T-helper 2 cell (primary cell): ENCODE results near the gene PPIF.

ENCODE experiments used
- DNase-seq, 5 experiments: peaks; one replicate each; pipeline versions ENCODE4 v3.0.0 to v3.0.0-alpha.2; 2012 to 2022

The PPIF gene

GRCh38 chr10:79313911-79314439 lies 33.3 kb upstream of the PPIF start:
- no peak for DNase-seq

GRCh38 chr10:79314761-79315601 lies 32.3 kb upstream of the PPIF start:
- DNase-seq, result no peak

- DNase-seq, result no peak
Measured at GRCh38 chr10:79315602-79315920, 31.7 kb upstream of the PPIF start.

DNA sequence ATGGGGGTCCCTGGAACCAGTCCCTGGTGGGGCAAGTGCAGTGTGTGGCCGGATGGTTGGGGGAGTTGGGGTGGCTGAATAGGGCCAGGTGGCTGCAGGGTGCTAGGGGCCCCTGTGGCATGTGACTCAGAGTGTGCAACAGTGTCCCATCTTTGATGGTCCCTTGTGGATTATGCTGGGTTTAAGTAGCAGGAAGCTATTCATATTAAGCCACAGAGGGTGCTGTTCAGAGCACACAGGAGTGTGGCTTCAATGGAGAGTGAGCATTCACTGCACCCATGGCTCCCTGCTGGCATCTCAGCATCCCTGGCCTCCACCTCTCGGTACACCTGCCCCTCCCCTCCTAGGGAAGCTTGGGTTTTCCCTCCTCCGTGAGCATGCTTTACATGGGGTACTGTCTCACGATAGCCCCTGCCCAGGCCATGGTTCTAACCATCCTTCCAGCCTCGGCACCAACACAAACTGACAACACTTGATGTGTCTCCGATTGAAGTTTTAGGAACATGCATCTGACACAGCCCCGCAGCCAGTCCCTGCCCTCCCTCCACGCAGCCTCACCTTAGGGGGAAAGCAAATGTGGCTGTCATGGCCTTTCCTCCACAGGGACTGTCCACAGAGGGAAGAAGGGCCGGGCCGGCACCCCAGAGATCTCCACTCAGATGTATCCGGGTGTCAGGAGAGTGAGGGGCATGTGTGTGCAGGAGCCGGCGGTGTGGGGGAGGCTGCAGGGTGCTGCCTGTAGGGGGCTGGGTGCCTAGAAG lies 30.4 kb upstream of the PPIF start:
- DNase-seq, result peak in 1 of 5 experiments; percentile 87

DNA sequence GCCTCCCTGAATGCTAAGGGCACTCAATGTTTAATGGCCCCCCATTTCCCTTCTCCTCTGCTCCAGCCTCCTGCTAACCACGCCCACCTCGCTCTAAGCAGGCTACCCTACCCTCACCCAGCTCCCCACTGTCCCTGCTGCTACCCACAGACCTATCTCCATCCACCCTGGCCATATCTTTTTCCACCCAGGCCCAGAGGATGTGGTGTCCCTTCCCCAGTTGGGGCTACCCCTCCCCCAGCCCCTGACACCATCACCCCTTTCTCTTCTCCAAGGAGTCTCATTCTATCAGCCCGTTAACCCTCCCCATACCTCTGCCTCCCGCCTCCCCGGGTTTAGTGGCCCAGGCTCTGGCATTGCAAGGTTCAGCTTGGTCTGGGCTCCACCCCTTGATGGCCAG lies 28.9 kb upstream of the PPIF start:
- peak in 1 of 5 experiments; percentile 59 for DNase-seq

GRCh38 chr10:79319115-79319771 lies 28.0 kb upstream of the PPIF start:
- DNase-seq, result no peak

GRCh38 chr10:79320316-79320715 lies 27.0 kb upstream of the PPIF start:
- no peak for DNase-seq

DNA sequence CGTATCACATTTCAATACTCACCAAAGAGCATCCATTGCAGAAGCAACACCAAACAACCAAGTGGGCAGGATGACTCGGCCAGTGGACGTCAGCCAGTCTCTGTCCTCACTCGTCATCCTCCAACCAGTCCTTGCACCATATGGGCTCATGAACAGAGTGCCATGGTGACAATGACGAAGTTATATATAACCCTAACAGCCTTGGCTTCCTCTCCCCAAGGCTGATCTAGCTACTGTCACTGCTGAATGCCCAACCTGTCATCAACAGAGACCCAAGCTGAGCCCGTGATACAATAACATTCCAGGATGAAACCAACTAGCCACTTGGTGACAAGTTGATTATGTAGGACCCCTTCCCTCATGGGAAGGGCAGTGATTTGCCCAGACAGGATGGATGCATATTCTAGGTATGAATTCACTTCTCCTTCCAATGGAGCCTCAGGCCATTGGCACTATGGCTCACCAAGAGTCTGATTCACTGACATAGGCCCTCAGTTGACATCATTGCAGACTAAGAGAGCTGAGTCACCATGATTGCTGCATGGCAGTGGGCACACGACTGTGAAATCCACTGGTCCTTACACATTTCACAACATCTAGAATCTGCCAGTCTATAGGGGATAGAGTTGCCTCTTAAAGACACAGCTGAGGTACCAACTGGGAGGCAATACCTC lies 26.3 kb upstream of the PPIF start:
- peak in 1 of 5 experiments; percentile 51 for DNase-seq

DNA sequence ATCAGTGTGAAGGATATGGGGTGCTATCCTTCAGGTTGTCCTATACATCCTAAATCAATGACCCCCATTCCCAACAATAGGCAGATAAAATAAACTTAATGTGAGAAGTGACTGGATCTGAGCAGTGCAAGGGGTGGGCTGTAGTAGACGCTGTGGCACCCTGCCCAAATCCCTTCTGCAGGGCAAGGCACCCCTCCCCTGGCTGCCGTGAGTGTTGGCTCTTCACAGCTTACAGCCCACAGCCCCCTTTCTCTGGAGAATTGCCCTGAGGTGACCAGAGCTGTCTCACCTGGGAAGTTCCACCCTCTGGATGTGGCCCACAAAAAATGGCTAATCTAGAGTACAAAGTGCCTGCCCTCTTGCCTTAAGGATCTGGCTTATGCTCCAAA lies 25.8 kb upstream of the PPIF start:
- no peak for DNase-seq

GRCh38 chr10:79321951-79322350 lies 25.3 kb upstream of the PPIF start:
- DNase-seq, result peak in 1 of 5 experiments; percentile 41

DNA sequence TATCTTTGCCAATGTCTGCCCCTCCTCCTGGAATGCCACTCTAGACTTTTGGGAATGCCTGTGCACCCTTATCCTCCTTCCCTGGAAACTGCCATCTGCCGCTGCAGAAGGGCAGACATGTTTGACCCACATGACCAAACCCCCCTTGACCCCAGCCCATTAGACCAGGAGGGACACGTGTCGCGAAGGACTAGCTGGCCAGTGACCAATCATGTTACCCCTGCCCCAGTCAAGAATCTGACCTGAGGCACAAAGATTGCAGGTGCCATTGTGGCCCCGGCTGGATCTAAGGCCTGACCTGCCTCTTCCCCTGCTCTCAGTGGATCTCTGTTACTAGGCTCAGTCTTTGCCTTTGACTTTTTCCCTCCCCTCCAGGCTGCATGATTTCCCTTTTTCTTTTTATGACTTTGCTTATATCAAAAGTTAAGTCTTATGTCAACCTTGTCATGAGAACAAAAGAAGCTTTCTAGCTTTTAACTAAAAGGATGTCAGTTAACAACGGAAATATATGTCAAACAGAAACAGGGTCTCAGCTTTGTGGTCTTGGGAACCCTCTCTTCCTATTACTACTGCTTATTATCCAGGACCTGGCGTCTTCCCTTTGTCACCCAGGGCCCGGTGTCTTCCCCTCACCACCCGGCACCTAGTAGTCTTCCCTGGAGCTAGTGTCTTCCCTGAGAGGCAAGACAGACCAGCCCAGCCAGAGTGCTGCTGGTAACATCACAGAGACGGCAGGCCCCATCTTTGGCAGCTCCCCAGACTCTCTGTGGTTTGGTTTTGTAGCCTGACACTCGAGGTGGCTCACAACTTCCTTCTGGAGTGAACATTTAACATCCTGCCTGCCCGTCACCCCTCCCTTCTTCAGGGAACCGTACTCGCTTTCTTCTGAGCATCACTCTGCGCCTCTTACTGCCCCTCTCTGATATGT lies 24.4 kb upstream of the PPIF start:
- DNase-seq, result peak in 4 of 5 experiments; percentile 58 to 94 (median 74)

- DNase-seq, result no peak
Measured at GRCh38 chr10:79323602-79324001, 23.7 kb upstream of the PPIF start.

DNA sequence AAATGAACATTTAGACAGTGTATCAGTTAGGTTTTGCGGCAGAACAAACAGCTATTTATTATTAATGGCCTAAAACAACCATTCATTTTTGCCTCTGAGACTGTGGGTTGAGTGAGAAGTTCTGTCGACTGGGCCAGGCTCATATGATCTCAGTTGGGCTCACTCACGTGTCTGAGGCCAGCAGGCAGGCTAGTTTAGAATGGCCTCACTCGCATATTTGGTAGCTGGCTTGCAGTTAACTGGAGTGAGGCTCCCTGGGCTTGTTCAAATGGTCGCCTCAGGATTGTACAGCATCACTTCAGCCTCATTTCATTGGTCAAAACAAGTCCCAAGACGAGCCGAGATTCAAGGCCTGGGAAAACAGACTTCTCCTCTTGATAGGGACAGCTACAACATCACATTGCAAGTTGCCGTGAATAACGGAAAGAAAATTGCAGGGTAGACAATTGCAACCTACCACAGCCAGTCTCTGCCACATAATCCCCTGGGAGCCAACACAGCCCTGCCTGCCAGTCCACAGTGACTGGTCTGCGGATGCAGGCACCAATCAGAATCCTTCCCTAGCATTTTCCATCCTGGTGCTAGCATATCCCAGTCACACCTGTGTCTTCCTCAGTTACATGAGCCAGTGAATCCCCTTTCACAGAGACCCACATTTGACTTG lies 23.1 kb upstream of the PPIF start:
- DNase-seq, result no peak

- no peak for DNase-seq
Measured at GRCh38 chr10:79326361-79327089, 20.7 kb upstream of the PPIF start.

DNA sequence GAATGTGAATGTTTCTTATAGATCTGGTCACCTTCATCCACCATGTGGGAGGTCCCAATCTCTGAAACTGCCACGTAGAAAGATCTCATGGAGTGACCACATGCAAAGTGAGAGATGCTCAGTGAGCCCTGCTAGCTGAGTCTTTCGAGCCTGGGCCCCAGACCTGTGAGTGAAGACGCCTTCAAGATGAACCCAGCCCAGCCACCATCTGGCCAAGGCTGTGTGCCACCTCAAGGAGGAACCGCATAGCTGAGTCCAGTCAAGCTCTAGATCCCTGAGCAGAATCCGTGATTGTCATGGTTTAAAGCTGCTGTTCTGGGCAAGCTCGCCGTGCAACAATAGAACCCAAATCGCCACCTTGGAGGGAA lies 20.2 kb upstream of the PPIF start:
- DNase-seq, result no peak

DNA sequence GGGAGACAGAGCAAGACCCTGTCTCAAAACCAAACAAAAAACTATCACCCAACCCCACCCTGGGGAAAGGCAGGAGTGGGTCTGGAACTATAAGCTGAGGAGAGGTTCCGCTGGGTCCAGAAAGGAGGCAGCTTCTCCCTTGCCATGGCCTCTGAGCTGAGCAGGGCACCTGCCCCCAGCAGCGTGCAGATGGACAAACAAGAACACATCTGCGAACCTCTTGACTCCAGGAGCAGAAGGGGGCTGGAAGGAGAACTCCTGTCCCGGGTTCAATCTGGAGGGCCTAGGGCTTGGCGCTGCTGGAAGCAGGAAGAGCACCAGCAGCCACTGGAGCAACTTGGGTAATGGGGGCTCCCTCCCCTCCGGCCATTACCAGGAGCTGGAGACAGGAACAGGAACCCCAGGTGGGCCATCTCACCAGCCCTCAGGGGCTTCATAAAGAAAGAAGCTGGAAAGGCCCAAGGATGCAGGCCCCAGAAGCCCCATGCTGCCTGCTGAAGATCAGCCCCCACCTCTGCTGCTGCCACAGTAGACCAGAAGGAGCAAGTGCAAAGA lies 19.0 kb upstream of the PPIF start:
- no peak for DNase-seq

GRCh38 chr10:79328737-79329504 lies 18.3 kb upstream of the PPIF start:
- no peak for DNase-seq

GRCh38 chr10:79329529-79329928 lies 17.7 kb upstream of the PPIF start:
- no peak for DNase-seq

- no peak for DNase-seq
Measured at GRCh38 chr10:79331226-79331625, 16.0 kb upstream of the PPIF start.
